SK-N-MC (cell line): ENCODE data around the gene CPTP.

Source experiments
- EZH2 ChIP-seq: fragments of 200-600 bp; sonication (generic); IDR thresholded peaks from one replicate; pipeline ENCODE4 v1.6.1; 2017; ENCODE audit warnings: antibody characterized with exemption
- FOXP2 ChIP-seq: optimal IDR thresholded peaks from 2 replicates; pipeline ENCODE3; 2011; ENCODE audit warnings: mild to moderate bottlenecking, moderate library complexity; ENCODE audit not compliant: insufficient read depth; ENCODE audit errors: extremely low read length, control extremely low read depth
- POLR2AphosphoS5 ChIP-seq: IDR thresholded peaks from 2 replicates; pipeline ENCODE4 v1.6.1; 2012; ENCODE audit warnings: mild to moderate bottlenecking, low read depth, low read length, borderline replicate concordance

- no peak for TF ChIP-seq FOXP2
- no peak for TF ChIP-seq POLR2AphosphoS5
- no peak for TF ChIP-seq EZH2
Measured at GRCh38 chr1:1340185-1340584, 15.6 kb downstream of the CPTP start.
